ENCODE data around the gene FBXL5.

The FBXL5 gene

DNA sequence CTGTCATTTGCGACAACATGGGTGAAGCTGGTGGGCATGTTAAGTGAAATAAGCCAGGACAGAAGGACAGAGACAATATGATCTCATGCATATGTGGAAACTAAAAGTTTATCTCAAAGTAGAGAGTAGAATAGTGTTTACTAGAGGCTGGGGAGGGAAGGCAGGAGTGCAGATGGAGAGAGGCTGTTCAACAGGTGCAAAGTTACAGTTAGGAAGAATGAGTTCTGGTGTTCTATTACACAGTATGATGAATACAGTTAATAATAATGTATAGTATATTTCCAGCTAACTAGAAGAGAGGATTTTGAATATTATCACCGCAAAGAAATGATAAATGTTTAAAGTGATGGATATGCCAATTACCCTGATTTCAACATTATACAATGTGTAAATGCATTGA lies 69.8 kb downstream of the FBXL5 start:
- Histone ChIP-seq H4K20me1 (ENCODE audit: insufficient read depth, low read length) (no peaks in the 10 kb centered on the region), H3K36me3 (ENCODE audit: insufficient read depth, low read length) (no peaks in the 10 kb centered on the region), H3K4me1 (ENCODE audit: insufficient read depth, low read length, severe bottlenecking) (no peaks in the 10 kb centered on the region), H2AFZ (ENCODE audit: low read length) (no peak overlapping the region), H3K9me3 (ENCODE audit: low read length) (no peaks in the 10 kb centered on the region), H3K9ac (ENCODE audit: low read length) (no peak overlapping the region), H3K4me2 (ENCODE audit: low read length) (no peak overlapping the region), H3K4me3 (ENCODE audit: low read depth, low read length, poor library complexity, severe bottlenecking) (no peak overlapping the region), H3K9me2 (ENCODE audit: low read depth, low read length) (no peaks in the 10 kb centered on the region), H3K79me2 (ENCODE audit: insufficient read depth, low read length) (no peaks in the 10 kb centered on the region), H3K27me3 (ENCODE audit: insufficient read depth, low read length) (no peaks in the 10 kb centered on the region), H3K27ac (ENCODE audit: low read depth, low read length, poor library complexity, severe bottlenecking) (no peak overlapping the region), H3F3A (ENCODE audit: insufficient read depth, low read length) (no peaks in the 10 kb centered on the region)
- TF ChIP-seq EZH2 (IDR thresholded peaks at IDR 0.05; ENCODE audit: borderline replicate concordance, low read length): no peak
- TF ChIP-seq, protein P1, sequence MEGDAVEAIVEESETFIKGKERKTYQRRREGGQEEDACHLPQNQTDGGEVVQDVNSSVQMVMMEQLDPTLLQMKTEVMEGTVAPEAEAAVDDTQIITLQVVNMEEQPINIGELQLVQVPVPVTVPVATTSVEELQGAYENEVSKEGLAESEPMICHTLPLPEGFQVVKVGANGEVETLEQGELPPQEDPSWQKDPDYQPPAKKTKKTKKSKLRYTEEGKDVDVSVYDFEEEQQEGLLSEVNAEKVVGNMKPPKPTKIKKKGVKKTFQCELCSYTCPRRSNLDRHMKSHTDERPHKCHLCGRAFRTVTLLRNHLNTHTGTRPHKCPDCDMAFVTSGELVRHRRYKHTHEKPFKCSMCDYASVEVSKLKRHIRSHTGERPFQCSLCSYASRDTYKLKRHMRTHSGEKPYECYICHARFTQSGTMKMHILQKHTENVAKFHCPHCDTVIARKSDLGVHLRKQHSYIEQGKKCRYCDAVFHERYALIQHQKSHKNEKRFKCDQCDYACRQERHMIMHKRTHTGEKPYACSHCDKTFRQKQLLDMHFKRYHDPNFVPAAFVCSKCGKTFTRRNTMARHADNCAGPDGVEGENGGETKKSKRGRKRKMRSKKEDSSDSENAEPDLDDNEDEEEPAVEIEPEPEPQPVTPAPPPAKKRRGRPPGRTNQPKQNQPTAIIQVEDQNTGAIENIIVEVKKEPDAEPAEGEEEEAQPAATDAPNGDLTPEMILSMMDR (IDR thresholded peaks at IDR 0.05; ENCODE audit: low read length): no peak

DNA sequence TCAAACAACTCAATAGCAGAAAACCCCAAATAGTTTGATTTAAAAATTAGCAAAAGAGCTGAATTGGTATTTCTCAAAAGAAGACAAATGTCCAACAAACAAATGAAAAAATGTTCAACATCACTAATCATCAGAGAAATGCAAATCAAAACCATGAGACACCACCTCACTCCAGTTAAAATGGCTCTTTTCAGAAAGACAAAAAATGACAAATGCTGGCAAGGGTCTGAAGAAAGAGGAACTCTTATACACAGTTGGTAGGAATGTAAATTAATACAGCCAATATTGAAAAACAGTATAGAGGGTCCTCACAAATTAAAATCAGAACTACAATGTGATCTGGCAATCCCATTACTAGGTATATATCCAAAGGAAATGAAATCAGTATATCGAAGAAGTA lies 70.4 kb downstream of the FBXL5 start:
- H3K9ac ChIP-seq (ENCODE audit: low read length): no peak overlapping the region
- H3K27me3 ChIP-seq (ENCODE audit: insufficient read depth, low read length): no peaks in the 10 kb centered on the region
- H3K4me2 ChIP-seq (ENCODE audit: low read length): no peak overlapping the region
- no peak overlapping the region for H2AFZ ChIP-seq (ENCODE audit: low read length)
- TF ChIP-seq EZH2 (IDR thresholded peaks at IDR 0.05; ENCODE audit: borderline replicate concordance, low read length): no peak
- TF ChIP-seq, protein P1 (IDR thresholded peaks at IDR 0.05; ENCODE audit: low read length): no peak
- no peaks in the 10 kb centered on the region for H3K9me3 ChIP-seq (ENCODE audit: low read length)
- no peak overlapping the region for H3K27ac ChIP-seq (ENCODE audit: low read depth, low read length, poor library complexity, severe bottlenecking)
- no peak overlapping the region for H3K4me3 ChIP-seq (ENCODE audit: low read depth, low read length, poor library complexity, severe bottlenecking)
- no peaks in the 10 kb centered on the region for H3K9me2 ChIP-seq (ENCODE audit: low read depth, low read length)
- no peaks in the 10 kb centered on the region for H3F3A ChIP-seq (ENCODE audit: insufficient read depth, low read length)
- H3K79me2 ChIP-seq (ENCODE audit: insufficient read depth, low read length): no peaks in the 10 kb centered on the region
- no peaks in the 10 kb centered on the region for H4K20me1 ChIP-seq (ENCODE audit: insufficient read depth, low read length)
- H3K4me1 ChIP-seq (ENCODE audit: insufficient read depth, low read length, severe bottlenecking): no peaks in the 10 kb centered on the region
- no peaks in the 10 kb centered on the region for H3K36me3 ChIP-seq (ENCODE audit: insufficient read depth, low read length)

DNA sequence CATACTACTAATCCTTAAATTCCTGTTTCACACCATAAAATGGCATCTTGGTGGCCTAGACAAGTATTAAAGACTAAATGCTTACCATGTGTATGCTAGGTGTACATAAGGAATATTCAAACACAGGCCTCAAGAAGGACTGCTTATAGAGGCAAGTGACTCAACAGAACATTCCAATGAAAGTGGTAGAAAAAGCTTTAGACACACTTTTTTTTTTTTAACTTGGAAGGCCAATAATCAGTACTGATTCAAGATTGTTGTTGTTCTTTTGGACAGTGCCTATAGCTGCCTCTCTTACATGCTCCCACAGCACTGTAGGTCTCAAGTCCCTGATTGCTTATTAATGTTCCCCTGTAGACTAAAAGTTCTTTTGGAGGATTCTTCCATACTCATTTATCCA lies 77.6 kb downstream of the FBXL5 start:
- H4K20me1 ChIP-seq (ENCODE audit: insufficient read depth, low read length): no peaks in the 10 kb centered on the region
- no peaks in the 10 kb centered on the region for H3K4me1 ChIP-seq (ENCODE audit: insufficient read depth, low read length, severe bottlenecking)
- H3K9me3 ChIP-seq (ENCODE audit: low read length): no peaks in the 10 kb centered on the region
- no peaks in the 10 kb centered on the region for H3K36me3 ChIP-seq (ENCODE audit: insufficient read depth, low read length)
- no peaks in the 10 kb centered on the region for H3K79me2 ChIP-seq (ENCODE audit: insufficient read depth, low read length)
- no peak overlapping the region for H3K4me2 ChIP-seq (ENCODE audit: low read length)
- no peaks in the 10 kb centered on the region for H3K27me3 ChIP-seq (ENCODE audit: insufficient read depth, low read length)
- no peak overlapping the region for H3K27ac ChIP-seq (ENCODE audit: low read depth, low read length, poor library complexity, severe bottlenecking)
- no peak for TF ChIP-seq EZH2 (IDR thresholded peaks at IDR 0.05; ENCODE audit: borderline replicate concordance, low read length)
- TF ChIP-seq, protein P1 (IDR thresholded peaks at IDR 0.05; ENCODE audit: low read length): no peak
- no peaks in the 10 kb centered on the region for H3K9me2 ChIP-seq (ENCODE audit: low read depth, low read length)
- no peak overlapping the region for H3K4me3 ChIP-seq (ENCODE audit: low read depth, low read length, poor library complexity, severe bottlenecking)
- no peak overlapping the region for H2AFZ ChIP-seq (ENCODE audit: low read length)
- no peak overlapping the region for H3K9ac ChIP-seq (ENCODE audit: low read length)
- no peaks in the 10 kb centered on the region for H3F3A ChIP-seq (ENCODE audit: insufficient read depth, low read length)

Data from OCI-LY1 (cell line).